HCT116 (cell line): ENCODE results near the gene AGAP1. TPM values are rescaled to one million over a fixed set of nuclear protein-coding genes. Genes with fewer than 3 reads are reported as not detected.

ENCODE experiments used
- ATAC-seq: fragments of 200-7000 bp; cut with Tn5 transposase; 2 replicates; pipeline ENCODE4 v1.9.1; 2020; ENCODE audit warnings: mild to moderate bottlenecking, moderate library complexity
- BruUV-seq: library from RNA; stranded (reverse); fragments of 400-500 nt; replicated peaks from 2 replicates; lab custom pipeline; 2021; lab: Mats Ljungman, UMichigan
- CTCF ChIA-PET: fragments of 300-600 bp; sonication (Branson Sonifier 250); formaldehyde crosslinking; loops from one replicate; lab custom pipeline; 2021; ENCODE audit warnings: antibody characterized with exemption; lab: Charles Lee
- POLR2A ChIA-PET: fragments of 300-600, 350-600 bp; sonication (Branson Sonifier 250); formaldehyde crosslinking; loops from one replicate; lab custom pipeline; 2021; ENCODE audit warnings: antibody characterized with exemption; lab: Charles Lee
- RAD21 ChIA-PET, 2 experiments: fragments of 300-600 bp; sonication (Branson Sonifier 250); formaldehyde crosslinking; loops; one replicate each; lab custom pipeline; 2023; ENCODE audit warnings: low total read pairs in 2 of 2; ENCODE audit not compliant: uncharacterized antibody in 2 of 2, unreplicated experiment in 2 of 2, low non-redundant PET in 1 of 2; lab: Charles Lee
- DNase-seq: peaks from one replicate; pipeline ENCODE4 v3.0.0-alpha.2; 2010; ENCODE audit warnings: low read depth, low spot score
- H2AFZ ChIP-seq: fragments of 200-600 bp; shearing (Covaris generic), sonication (generic); 2 replicates; pipeline ENCODE4 v1.6.1; 2017; ENCODE audit warnings: low read depth, mixed run types, mixed read lengths, antibody characterized with exemption, low read length; ENCODE audit not compliant: poor library complexity, severe bottlenecking
- H3K27ac ChIP-seq: 2 replicates; pipeline ENCODE4 v1.5.1; 2012; ENCODE audit warnings: low read depth, low read length
- H3K27me3 ChIP-seq: fragments of 200-600 bp; sonication (generic); 2 replicates; pipeline ENCODE4 v1.6.1; 2016; ENCODE audit warnings: mixed run types, low read length, mixed read lengths; ENCODE audit not compliant: insufficient read depth
- H3K36me3 ChIP-seq, 2 experiments: fragments of 200-500 bp in 1 of 2; fragments of 200-600 bp in 1 of 2; sonication (Bioruptor generic) in 1 of 2; sonication (generic) in 1 of 2; 2 replicates each; pipeline versions ENCODE4 v1.5.1 to v1.6.1; 2014 to 2016; ENCODE audit warnings: low read length in 2 of 2, inconsistent platforms in 1 of 2, mixed read lengths in 1 of 2, mixed run types in 1 of 2; ENCODE audit not compliant: insufficient read depth in 2 of 2, control insufficient read depth in 1 of 2
- H3K4me1 ChIP-seq, 2 experiments: fragments of 200-600 bp in 1 of 2; sonication (generic) in 1 of 2; 2 replicates each; pipeline versions ENCODE4 v1.5.1 to v1.6.1; 2012 to 2017; ENCODE audit warnings: low read length in 2 of 2, inconsistent platforms in 1 of 2, mild to moderate bottlenecking in 1 of 2, mixed read lengths in 1 of 2, mixed run types in 1 of 2, moderate library complexity in 1 of 2; ENCODE audit not compliant: insufficient read depth in 2 of 2, control insufficient read depth in 1 of 2
- H3K4me2 ChIP-seq: fragments of 200-600 bp; sonication (generic); 2 replicates; pipeline ENCODE4 v1.6.1; 2017; ENCODE audit warnings: mixed run types, low read length, mixed read lengths
- H3K4me3 ChIP-seq, 2 experiments: fragments of 200-600 bp in 1 of 2; sonication (generic) in 1 of 2; replicated peaks in 1 of 2; 2 replicates each; pipeline ENCODE4 v1.5.1; 2011 to 2016; ENCODE audit warnings: low read length in 2 of 2, control low read depth in 1 of 2, low read depth in 1 of 2, mild to moderate bottlenecking in 1 of 2, mixed read lengths in 1 of 2, mixed run types in 1 of 2
- H3K79me2 ChIP-seq: fragments of 200-600 bp; sonication (generic); 2 replicates; pipeline ENCODE4 v1.6.1; 2017; ENCODE audit warnings: mild to moderate bottlenecking, mixed run types, low read length, moderate library complexity, mixed read lengths; ENCODE audit not compliant: insufficient read depth
- H3K9ac ChIP-seq: fragments of 200-600 bp; sonication (generic); 2 replicates; pipeline ENCODE4 v1.6.1; 2016; ENCODE audit warnings: low read length, mixed read lengths
- H3K9me2 ChIP-seq: fragments of 200-600 bp; sonication (generic), shearing (Covaris generic); 2 replicates; pipeline ENCODE4 v1.6.1; 2017; ENCODE audit warnings: mixed run types, mild to moderate bottlenecking, moderate library complexity; ENCODE audit not compliant: insufficient read depth
- H3K9me3 ChIP-seq, 2 experiments: fragments of 200-500 bp in 1 of 2; fragments of 200-600 bp in 1 of 2; sonication (Bioruptor generic) in 1 of 2; sonication (generic) in 1 of 2; 2 replicates each; pipeline ENCODE4 v1.6.1; 2014 to 2017; ENCODE audit warnings: low read length in 2 of 2, mixed read lengths in 2 of 2, inconsistent platforms in 1 of 2, low read depth in 1 of 2, mild to moderate bottlenecking in 1 of 2, mixed run types in 1 of 2, moderate library complexity in 1 of 2; ENCODE audit not compliant: control insufficient read depth in 1 of 2, insufficient read depth in 1 of 2
- H4K20me1 ChIP-seq: fragments of 200-600 bp; sonication (generic), shearing (Covaris generic); 2 replicates; pipeline ENCODE4 v1.6.1; 2017; ENCODE audit warnings: mixed run types, mild to moderate bottlenecking, moderate library complexity; ENCODE audit not compliant: insufficient read depth
- CBX3 ChIP-seq: IDR thresholded peaks from 2 replicates; pipeline ENCODE4 v1.6.1; 2012; ENCODE audit warnings: low read depth
- CEBPB ChIP-seq: IDR thresholded peaks from 2 replicates; pipeline ENCODE4 v1.6.1; 2012; ENCODE audit warnings: low read depth
- EGR1 ChIP-seq: IDR thresholded peaks from 2 replicates; pipeline ENCODE4 v1.6.1; 2012; ENCODE audit warnings: low read depth
- ELF1 ChIP-seq: IDR thresholded peaks from 2 replicates; pipeline ENCODE4 v1.6.1; 2012; ENCODE audit warnings: low read depth, borderline replicate concordance
- EZH2 ChIP-seq: fragments of 200-600 bp; sonication (generic); IDR thresholded peaks from 2 replicates; pipeline ENCODE4 v1.6.1; 2017; ENCODE audit warnings: antibody characterized with exemption, mixed run types
- EZH2phosphoT487 ChIP-seq: fragments of 200-600 bp; IDR thresholded peaks from 2 replicates; pipeline ENCODE4 v1.6.1; 2018; ENCODE audit warnings: antibody characterized with exemption, borderline replicate concordance
- FOSL1 ChIP-seq: IDR thresholded peaks from 2 replicates; pipeline ENCODE4 v1.6.1; 2012; ENCODE audit warnings: low read depth
- JUND ChIP-seq: IDR thresholded peaks from 2 replicates; pipeline ENCODE4 v1.6.1; 2012
- POLR2A ChIP-seq: IDR thresholded peaks from 2 replicates; pipeline ENCODE4 v1.7.0; 2011; ENCODE audit warnings: borderline replicate concordance; ENCODE audit not compliant: insufficient read depth, insufficient read length; ENCODE audit errors: extremely low read depth
- POLR2AphosphoS5 ChIP-seq: IDR thresholded peaks from 2 replicates; pipeline ENCODE4 v1.6.1; 2011; ENCODE audit warnings: mild to moderate bottlenecking, low read depth, low read length, moderate library complexity
- SIN3A ChIP-seq: IDR thresholded peaks from 2 replicates; pipeline ENCODE4 v1.6.1; 2012; ENCODE audit warnings: low read depth
- SP1 ChIP-seq: IDR thresholded peaks from 2 replicates; pipeline ENCODE4 v1.6.1; 2012; ENCODE audit warnings: low read depth
- SRF ChIP-seq: IDR thresholded peaks from 2 replicates; pipeline ENCODE4 v1.6.1; 2012; ENCODE audit warnings: low read depth
- YY1 ChIP-seq: IDR thresholded peaks from 2 replicates; pipeline ENCODE4 v1.6.1; 2011; ENCODE audit warnings: low read length, low read depth, moderate library complexity, mild to moderate bottlenecking; ENCODE audit not compliant: insufficient replicate concordance; ENCODE audit errors: extremely low read depth
- ZFX ChIP-seq: fragments of 450-650 bp; IDR thresholded peaks from 2 replicates; pipeline ENCODE4 v1.6.1; 2017
- ZNF274 ChIP-seq: fragments of 200-500 bp; sonication (Bioruptor generic); IDR thresholded peaks from 2 replicates; pipeline ENCODE4 v1.6.1; 2014; ENCODE audit warnings: mild to moderate bottlenecking, low read depth, low read length, inconsistent platforms
- intact Hi-C: fragments of 100-400 bp; cut with micrococcal nuclease; formaldehyde crosslinking; loops from 2 replicates; pipeline ENCODE4 v1.10.0; 2022
- total RNA-seq: library from RNA; stranded (reverse); gene quantifications from one replicate; pipeline ENCODE4 v1.2.1, GENCODE V29; 2021; ENCODE audit not compliant: unreplicated experiment
- TF ChIP-seq, protein P1 (sequence below): IDR thresholded peaks from 2 replicates; pipeline ENCODE4 v1.6.1; 2012; ENCODE audit warnings: low read depth
- TF ChIP-seq, protein P2 (sequence below), 3 experiments: fragments of 200-600 bp in 1 of 3; sonication (generic) in 1 of 3; IDR thresholded peaks in 2 of 3; conservative IDR thresholded peaks in 1 of 3; 2 replicates each; pipeline ENCODE4 v1.5.1; 2012 to 2017; ENCODE audit warnings: low read depth in 2 of 3, low read length in 2 of 3, antibody characterized with exemption in 1 of 3, borderline replicate concordance in 1 of 3, control low read depth in 1 of 3, mild to moderate bottlenecking in 1 of 3, mixed read lengths in 1 of 3, mixed run types in 1 of 3, moderate library complexity in 1 of 3; ENCODE audit not compliant: insufficient read depth in 1 of 3
- TF ChIP-seq, protein P3 (sequence below): IDR thresholded peaks from 2 replicates; pipeline ENCODE4 v1.6.1; 2012
- TF ChIP-seq, protein P4 (sequence below): IDR thresholded peaks from 2 replicates; pipeline ENCODE4 v1.6.1; 2012
- TF ChIP-seq, protein P5 (sequence below): IDR thresholded peaks from 2 replicates; pipeline ENCODE4 v1.6.1; 2011; ENCODE audit warnings: mild to moderate bottlenecking, low read length, moderate library complexity; ENCODE audit not compliant: insufficient replicate concordance; ENCODE audit errors: extremely low read depth

The AGAP1 gene
- total RNA-seq, 1 experiment from 2014 or later = 43.8 TPM

DNA sequence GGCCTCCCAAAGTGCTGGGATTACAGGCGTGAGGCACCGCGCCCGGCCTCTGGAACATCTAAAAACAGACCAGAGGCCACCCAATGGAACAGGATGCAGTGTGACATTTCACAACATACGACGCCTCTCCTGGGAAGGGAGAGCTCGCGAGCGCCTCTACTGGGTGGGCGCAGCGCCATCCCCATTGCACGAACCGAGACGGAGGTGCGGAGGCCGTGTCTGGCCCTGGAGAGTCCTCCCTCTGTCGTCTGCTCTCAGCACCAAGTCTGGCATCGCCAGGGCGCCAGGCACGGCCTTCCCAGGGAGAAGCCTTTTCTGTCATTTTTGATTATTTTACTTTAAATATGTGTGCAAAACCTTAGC lies 683.7 kb downstream of the AGAP1 start:
- DNase-seq (peak; percentile 70), ATAC-seq (peak; percentile 86)
- Histone ChIP-seq H3K27me3 (no peaks in the 10 kb centered on the region), H3K9ac (peak overlapping the region; percentile 48), H2AFZ (no peak overlapping the region), H3K4me1 (peaks cover 15 to 63% of the 10 kb centered on the region in 2 experiments), H3K9me2 (no peaks in the 10 kb centered on the region), H4K20me1 (no peaks in the 10 kb centered on the region; the same call in 1 of the 2 replicates), H3K79me2 (peaks cover 28% of the 10 kb centered on the region), H3K4me3 (peak overlapping the region; percentile 37 to 55), H3K4me2 (peak overlapping the region; percentile 93), H3K27ac (peak overlapping the region; percentile 37; the same call in 1 of the 2 replicates), H3K9me3 (no peaks in the 10 kb centered on the region), H3K36me3 (no peaks in the 10 kb centered on the region)
- no TSS peak for BruUV-seq
- RAD21 ChIA-PET = no interaction called here
- intact Hi-C loops = loop anchor here (2.0 to 5.0 kb wide), 2 partner anchors 35 to 100 kb away; no protein-coding TSS in a partner anchor
- POLR2A ChIA-PET = interaction anchor here (1.3 kb wide), 1 partner anchor 398 kb away, joined by 3 read pairs; no protein-coding TSS in a partner anchor
- CTCF ChIA-PET = interaction anchor here (0.7 to 8.8 kb wide), 14 partner anchors 9 to 412 kb away, joined by 3 to 112 read pairs (median 4); partner anchors contain the start of gene GBX2
- TF ChIP-seq, protein P1, sequence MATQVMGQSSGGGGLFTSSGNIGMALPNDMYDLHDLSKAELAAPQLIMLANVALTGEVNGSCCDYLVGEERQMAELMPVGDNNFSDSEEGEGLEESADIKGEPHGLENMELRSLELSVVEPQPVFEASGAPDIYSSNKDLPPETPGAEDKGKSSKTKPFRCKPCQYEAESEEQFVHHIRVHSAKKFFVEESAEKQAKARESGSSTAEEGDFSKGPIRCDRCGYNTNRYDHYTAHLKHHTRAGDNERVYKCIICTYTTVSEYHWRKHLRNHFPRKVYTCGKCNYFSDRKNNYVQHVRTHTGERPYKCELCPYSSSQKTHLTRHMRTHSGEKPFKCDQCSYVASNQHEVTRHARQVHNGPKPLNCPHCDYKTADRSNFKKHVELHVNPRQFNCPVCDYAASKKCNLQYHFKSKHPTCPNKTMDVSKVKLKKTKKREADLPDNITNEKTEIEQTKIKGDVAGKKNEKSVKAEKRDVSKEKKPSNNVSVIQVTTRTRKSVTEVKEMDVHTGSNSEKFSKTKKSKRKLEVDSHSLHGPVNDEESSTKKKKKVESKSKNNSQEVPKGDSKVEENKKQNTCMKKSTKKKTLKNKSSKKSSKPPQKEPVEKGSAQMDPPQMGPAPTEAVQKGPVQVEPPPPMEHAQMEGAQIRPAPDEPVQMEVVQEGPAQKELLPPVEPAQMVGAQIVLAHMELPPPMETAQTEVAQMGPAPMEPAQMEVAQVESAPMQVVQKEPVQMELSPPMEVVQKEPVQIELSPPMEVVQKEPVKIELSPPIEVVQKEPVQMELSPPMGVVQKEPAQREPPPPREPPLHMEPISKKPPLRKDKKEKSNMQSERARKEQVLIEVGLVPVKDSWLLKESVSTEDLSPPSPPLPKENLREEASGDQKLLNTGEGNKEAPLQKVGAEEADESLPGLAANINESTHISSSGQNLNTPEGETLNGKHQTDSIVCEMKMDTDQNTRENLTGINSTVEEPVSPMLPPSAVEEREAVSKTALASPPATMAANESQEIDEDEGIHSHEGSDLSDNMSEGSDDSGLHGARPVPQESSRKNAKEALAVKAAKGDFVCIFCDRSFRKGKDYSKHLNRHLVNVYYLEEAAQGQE = no peak
- TF ChIP-seq FOSL1 = no peak
- TF ChIP-seq, protein P2, sequence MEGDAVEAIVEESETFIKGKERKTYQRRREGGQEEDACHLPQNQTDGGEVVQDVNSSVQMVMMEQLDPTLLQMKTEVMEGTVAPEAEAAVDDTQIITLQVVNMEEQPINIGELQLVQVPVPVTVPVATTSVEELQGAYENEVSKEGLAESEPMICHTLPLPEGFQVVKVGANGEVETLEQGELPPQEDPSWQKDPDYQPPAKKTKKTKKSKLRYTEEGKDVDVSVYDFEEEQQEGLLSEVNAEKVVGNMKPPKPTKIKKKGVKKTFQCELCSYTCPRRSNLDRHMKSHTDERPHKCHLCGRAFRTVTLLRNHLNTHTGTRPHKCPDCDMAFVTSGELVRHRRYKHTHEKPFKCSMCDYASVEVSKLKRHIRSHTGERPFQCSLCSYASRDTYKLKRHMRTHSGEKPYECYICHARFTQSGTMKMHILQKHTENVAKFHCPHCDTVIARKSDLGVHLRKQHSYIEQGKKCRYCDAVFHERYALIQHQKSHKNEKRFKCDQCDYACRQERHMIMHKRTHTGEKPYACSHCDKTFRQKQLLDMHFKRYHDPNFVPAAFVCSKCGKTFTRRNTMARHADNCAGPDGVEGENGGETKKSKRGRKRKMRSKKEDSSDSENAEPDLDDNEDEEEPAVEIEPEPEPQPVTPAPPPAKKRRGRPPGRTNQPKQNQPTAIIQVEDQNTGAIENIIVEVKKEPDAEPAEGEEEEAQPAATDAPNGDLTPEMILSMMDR (IDR thresholded peaks at IDR 0.05 in 2 of 3, conservative IDR thresholded peaks at IDR 0.05 in 1 of 3; ENCODE audit: borderline replicate concordance in 1 of 3, insufficient read depth in 1 of 3, low read depth in 2 of 3, low read length in 2 of 3) = peak; percentile 34 to 95 (median 41); a peak in 4 of 6 replicates
- TF ChIP-seq CEBPB = no peak; the same call in 1 of the 2 replicates
- TF ChIP-seq ELF1 = no peak
- no peak for TF ChIP-seq EZH2phosphoT487
- no peak for TF ChIP-seq YY1
- TF ChIP-seq, protein P3, sequence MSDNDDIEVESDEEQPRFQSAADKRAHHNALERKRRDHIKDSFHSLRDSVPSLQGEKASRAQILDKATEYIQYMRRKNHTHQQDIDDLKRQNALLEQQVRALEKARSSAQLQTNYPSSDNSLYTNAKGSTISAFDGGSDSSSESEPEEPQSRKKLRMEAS = peak; percentile 48
- no peak for TF ChIP-seq ZNF274
- no peak for TF ChIP-seq EGR1
- TF ChIP-seq CBX3 = 0 out of 2 replicates have a peak, but pooled peaks have one; percentile 47
- no peak for TF ChIP-seq POLR2AphosphoS5
- TF ChIP-seq EZH2 = no peak
- TF ChIP-seq SIN3A = no peak
- TF ChIP-seq SRF = no peak
- no peak for TF ChIP-seq ZFX
- no peak for TF ChIP-seq SP1
- TF ChIP-seq, protein P4, sequence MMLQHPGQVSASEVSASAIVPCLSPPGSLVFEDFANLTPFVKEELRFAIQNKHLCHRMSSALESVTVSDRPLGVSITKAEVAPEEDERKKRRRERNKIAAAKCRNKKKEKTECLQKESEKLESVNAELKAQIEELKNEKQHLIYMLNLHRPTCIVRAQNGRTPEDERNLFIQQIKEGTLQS = no peak
- TF ChIP-seq, protein P5, sequence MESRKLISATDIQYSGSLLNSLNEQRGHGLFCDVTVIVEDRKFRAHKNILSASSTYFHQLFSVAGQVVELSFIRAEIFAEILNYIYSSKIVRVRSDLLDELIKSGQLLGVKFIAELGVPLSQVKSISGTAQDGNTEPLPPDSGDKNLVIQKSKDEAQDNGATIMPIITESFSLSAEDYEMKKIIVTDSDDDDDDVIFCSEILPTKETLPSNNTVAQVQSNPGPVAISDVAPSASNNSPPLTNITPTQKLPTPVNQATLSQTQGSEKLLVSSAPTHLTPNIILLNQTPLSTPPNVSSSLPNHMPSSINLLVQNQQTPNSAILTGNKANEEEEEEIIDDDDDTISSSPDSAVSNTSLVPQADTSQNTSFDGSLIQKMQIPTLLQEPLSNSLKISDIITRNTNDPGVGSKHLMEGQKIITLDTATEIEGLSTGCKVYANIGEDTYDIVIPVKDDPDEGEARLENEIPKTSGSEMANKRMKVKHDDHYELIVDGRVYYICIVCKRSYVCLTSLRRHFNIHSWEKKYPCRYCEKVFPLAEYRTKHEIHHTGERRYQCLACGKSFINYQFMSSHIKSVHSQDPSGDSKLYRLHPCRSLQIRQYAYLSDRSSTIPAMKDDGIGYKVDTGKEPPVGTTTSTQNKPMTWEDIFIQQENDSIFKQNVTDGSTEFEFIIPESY = no peak
- TF ChIP-seq JUND = no peak
- no peak for TF ChIP-seq POLR2A
